HepG2 (cell line): ENCODE results near the gene PLXNC1. TPM values are rescaled to one million over a fixed set of nuclear protein-coding genes. Genes with fewer than 3 reads are reported as not detected.

Experiments
- ATAC-seq: fragments of 200-7000 bp; cut with Tn5 transposase; 3 replicates; pipeline ENCODE4 v1.9.1; 2020; ENCODE audit warnings: mild to moderate bottlenecking, moderate library complexity
- BruUV-seq: library from RNA; stranded (reverse); fragments of 400-500 nt; replicated peaks from 2 replicates; lab custom pipeline; 2021; lab: Mats Ljungman, UMichigan
- CTCF ChIA-PET: fragments of 300-600 bp; formaldehyde crosslinking; extraction: SDS; loops from one replicate; lab custom pipeline; 2021; ENCODE audit warnings: low total read pairs, inconsistent platforms, low intra/inter-chr PET ratio; lab: Yijun Ruan, JAX
- POLR2A ChIA-PET: fragments of 350-600 bp; sonication (Branson Sonifier 250); formaldehyde crosslinking; loops from one replicate; lab custom pipeline; 2020; ENCODE audit warnings: antibody characterized with exemption, inconsistent platforms; lab: Yijun Ruan, JAX
- DNase-seq: peaks from one replicate; pipeline ENCODE4 v3.0.0-alpha.2; 2015; ENCODE audit warnings: low spot score
- FAIRE-seq: peaks from 3 replicates; lab custom pipeline; 2011; peaks lifted over from hg19 to GRCh38; lab: Jason Lieb, UNC
- H2AFZ ChIP-seq: one replicate; pipeline ENCODE4 v1.6.1; 2011; ENCODE audit warnings: low read length, inconsistent platforms
- H3K27ac ChIP-seq: fragments of 300-600 bp; 3 replicates; pipeline ENCODE4 v1.8.0; 2011; ENCODE audit warnings: mixed run types, mild to moderate bottlenecking, mixed read lengths, low read length, inconsistent platforms; ENCODE audit not compliant: insufficient read depth; ENCODE audit errors: extremely low read length
- H3K27me3 ChIP-seq, 2 experiments: fragments of 200-600 bp in 1 of 2; 2 replicates in 1 of 2; 3 replicates in 1 of 2; pipeline versions ENCODE4 v1.6.0 to v1.8.0; 2011; ENCODE audit warnings: low read length in 2 of 2, mild to moderate bottlenecking in 2 of 2, moderate library complexity in 2 of 2, inconsistent platforms in 1 of 2; ENCODE audit not compliant: insufficient read depth in 2 of 2, control insufficient read depth in 1 of 2
- H3K36me3 ChIP-seq, 2 experiments: fragments of 200-600 bp in 1 of 2; replicated peaks in 1 of 2; 2 replicates in 1 of 2; 3 replicates in 1 of 2; pipeline versions ENCODE4 v1.5.1 to v1.8.0; 2011; ENCODE audit warnings: low read length in 2 of 2, inconsistent platforms in 1 of 2; ENCODE audit not compliant: insufficient read depth in 2 of 2, control insufficient read depth in 1 of 2
- H3K4me1 ChIP-seq: 2 replicates; pipeline ENCODE4 v1.5.1; 2012; ENCODE audit warnings: low read length, inconsistent platforms; ENCODE audit not compliant: insufficient read depth
- H3K4me2 ChIP-seq: 2 replicates; pipeline ENCODE4 v1.6.0; 2011; ENCODE audit warnings: low read depth, low read length, inconsistent platforms
- H3K4me3 ChIP-seq, 3 experiments: fragments of 200-600 bp in 1 of 3; sonication (generic), shearing (Covaris generic) in 1 of 3; replicated peaks in 1 of 3; 2 replicates each; pipeline ENCODE4 v1.5.1; 2011 to 2016; ENCODE audit warnings: low read length in 3 of 3, inconsistent platforms in 2 of 3, low read depth in 2 of 3, mild to moderate bottlenecking in 2 of 3, control low read depth in 1 of 3, mixed read lengths in 1 of 3; ENCODE audit not compliant: insufficient read depth in 1 of 3
- H3K79me2 ChIP-seq: one replicate; pipeline ENCODE4 v1.6.1; 2011; ENCODE audit warnings: low read length, inconsistent platforms; ENCODE audit not compliant: insufficient read depth
- H3K9ac ChIP-seq: 2 replicates; pipeline ENCODE4 v1.6.0; 2011; ENCODE audit warnings: mild to moderate bottlenecking, low read depth, low read length, inconsistent platforms; ENCODE audit not compliant: insufficient read depth
- H3K9me3 ChIP-seq: 2 replicates; pipeline ENCODE4 v1.5.1; 2012; ENCODE audit warnings: mild to moderate bottlenecking, low read length
- H4K20me1 ChIP-seq: 2 replicates; pipeline ENCODE4 v1.6.0; 2011; ENCODE audit warnings: inconsistent platforms, mild to moderate bottlenecking, low read length, moderate library complexity; ENCODE audit not compliant: insufficient read depth
- HDAC2 ChIP-seq: sonication (generic); formaldehyde crosslinking; IDR thresholded peaks from 2 replicates; pipeline ENCODE4 v1.4.0; 2020; ENCODE audit warnings: missing genetic modification reagents
- HMGA1 ChIP-seq: sonication (generic); formaldehyde crosslinking; conservative IDR thresholded peaks from 2 replicates; pipeline ENCODE4 v1.4.0; 2020; ENCODE audit warnings: missing genetic modification reagents
- HOXA9 ChIP-seq: sonication (generic); formaldehyde crosslinking; IDR thresholded peaks from 2 replicates; pipeline ENCODE4 v1.8.1; 2022; ENCODE audit warnings: missing genetic modification reagents, mild to moderate bottlenecking, moderate library complexity, borderline replicate concordance
- ZNF510 ChIP-seq: sonication (generic); formaldehyde crosslinking; IDR thresholded peaks from 2 replicates; pipeline ENCODE4 v1.4.0; 2020; ENCODE audit warnings: low read depth, mild to moderate bottlenecking, missing genetic modification reagents
- ZUFSP ChIP-seq: sonication (generic); formaldehyde crosslinking; IDR thresholded peaks from 2 replicates; pipeline ENCODE4 v1.9.0; 2021; ENCODE audit warnings: missing genetic modification reagents, mild to moderate bottlenecking, borderline replicate concordance
- WGBS: methylation state at CpG from one replicate; pipeline ENCODE4 v1.1.6; 2017; ENCODE audit warnings: low lambda C conversion rate; 5-methylcytosine and 5-hydroxymethylcytosine counted together
- in situ Hi-C: cut with HindIII; loops from 2 replicates; pipeline ENCODE4 v1.10.0; 2017; ENCODE audit warnings: low pct_unique_long_range_greater_than_20kb; ENCODE audit not compliant: extremely low pct_ligation_motif_present
- intact Hi-C: fragments of 100-400 bp; cut with micrococcal nuclease; formaldehyde crosslinking; loops from one replicate; pipeline ENCODE4 v1.10.0; 2022; ENCODE audit not compliant: unreplicated experiment
- polyA plus RNA-seq, 8 experiments: library from polyadenylated mRNA; depleted of rRNA in 3 of 8; stranded (reverse) in 7 of 8; unstranded in 1 of 8; fragments of >200 nt; fragmentation: Illumina TruSeq in 4 of 8; extraction: Trizol in 4 of 8; gene quantifications; 2 replicates each; pipeline versions ENCODE4 v1.2.1 to v1.2.3, GENCODE V29; 2011 to 2016; ENCODE audit warnings: low read depth in 4 of 8, missing spikeins in 1 of 8, mixed read lengths in 1 of 8; ENCODE audit not compliant: insufficient read depth in 1 of 8
- total RNA-seq, 5 experiments: library from RNA; depleted of rRNA; stranded (reverse); fragments of >200 nt; fragmentation: Illumina TruSeq; extraction: Trizol; gene quantifications; 2 replicates each; pipeline ENCODE4 v1.2.3, GENCODE V29; 2016; ENCODE audit warnings: low read depth in 1 of 5

Gene PLXNC1
- total and polyA plus RNA-seq, 2 of the 13 experiments (the other 11 are each of a cell fraction or from before 2014, with no cell fraction given) = 6.6 to 11.2 TPM

GRCh38 chr12:94244165-94245133 lies 96.1 kb downstream of the PLXNC1 start:
- DNase-seq (no peak), FAIRE-seq (no peak), ATAC-seq (no peak)
- POLR2A ChIA-PET = no interaction called here
- H3K4me2 ChIP-seq = no peak overlapping the region
- intact Hi-C loops = no loop called here
- CTCF ChIA-PET = no interaction called here
- TF ChIP-seq ZUFSP = no peak
- TF ChIP-seq HDAC2 (CRISPR knock-in tag) = no peak
- in situ Hi-C loops = no loop called here
- H3K27ac ChIP-seq = no peak overlapping the region
- H3K79me2 ChIP-seq = no peaks in the 10 kb centered on the region
- H3K4me3 ChIP-seq = no peak overlapping the region
- no peaks in the 10 kb centered on the region for H3K27me3 ChIP-seq
- H3K9ac ChIP-seq = no peak overlapping the region
- no peaks in the 10 kb centered on the region for H3K9me3 ChIP-seq
- 94% methylated on average over 11 of the region's 11 CpGs for WGBS
- peaks cover 9 to 24% of the 10 kb centered on the region in 2 experiments; a peak in 4 of 5 replicates for H3K36me3 ChIP-seq
- H3K4me1 ChIP-seq = no peaks in the 10 kb centered on the region
- no TSS peak for BruUV-seq
- H4K20me1 ChIP-seq = no peaks in the 10 kb centered on the region
- H2AFZ ChIP-seq = no peak overlapping the region

DNA sequence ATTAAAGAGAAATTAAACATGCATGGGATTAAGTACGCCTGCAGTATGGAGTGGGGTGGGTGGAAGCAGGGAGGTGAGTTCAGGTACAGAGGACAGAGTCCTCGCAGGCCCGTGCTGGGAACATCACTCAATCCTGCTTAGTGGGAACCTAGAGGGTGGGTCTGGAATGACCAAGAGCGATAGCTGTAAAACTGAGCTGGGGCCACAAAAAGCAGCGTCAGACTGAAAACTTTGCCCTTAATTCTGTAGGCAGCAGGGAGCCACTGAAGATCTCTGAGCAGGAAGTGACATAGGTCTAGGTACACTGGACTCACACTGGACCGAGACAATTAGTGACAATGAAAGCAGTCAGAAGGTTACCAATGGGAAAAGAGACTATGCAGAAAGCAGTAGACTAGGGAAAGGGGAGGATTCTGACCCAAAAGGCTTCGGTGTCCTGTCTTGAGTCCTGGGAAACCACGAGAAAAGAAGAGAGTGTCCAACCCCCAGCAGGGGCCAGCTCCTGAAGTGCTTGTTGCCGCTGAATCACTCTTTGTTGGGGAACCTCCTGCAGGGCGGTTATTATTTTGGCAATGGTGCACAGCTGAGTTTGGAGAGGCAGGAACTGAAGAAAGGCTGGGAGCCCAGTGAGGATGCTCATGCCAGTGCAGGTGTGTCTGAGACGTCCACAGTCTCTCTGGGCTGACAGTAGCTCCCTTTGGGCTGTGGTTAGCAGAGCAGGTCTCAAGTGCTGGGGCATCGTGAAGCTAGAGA lies 97.4 kb downstream of the PLXNC1 start:
- FAIRE-seq (no peak), ATAC-seq (no peak), DNase-seq (no peak)
- Histone ChIP-seq H3K27ac (no peak overlapping the region), H3K9ac (no peak overlapping the region), H3K79me2 (no peaks in the 10 kb centered on the region), H3K4me3 (no peak overlapping the region), H2AFZ (no peak overlapping the region), H3K9me3 (no peaks in the 10 kb centered on the region), H3K27me3 (no peaks in the 10 kb centered on the region), H4K20me1 (no peaks in the 10 kb centered on the region), H3K36me3 (peaks cover 8 to 15% of the 10 kb centered on the region in 2 experiments; a peak in 4 of 5 replicates), H3K4me1 (no peaks in the 10 kb centered on the region), H3K4me2 (no peak overlapping the region)
- intact Hi-C loops (no loop called here), in situ Hi-C loops (no loop called here)
- WGBS = 84% methylated on average over 12 of the region's 12 CpGs
- ChIA-PET POLR2A (no interaction called here), CTCF (no interaction called here)
- no peak for TF ChIP-seq ZNF510 (CRISPR knock-in tag)
- TF ChIP-seq HMGA1 (CRISPR knock-in tag) = no peak
- no peak for TF ChIP-seq HOXA9
- no TSS peak for BruUV-seq
